Ovary (tissue), 3 donors: ENCODE data around the gene LMX1A.

Experiments used
- CTCF ChIP-seq, 3 donors: fragments of 450-650 bp in 2 of 3; fragments of 200-600 bp in 1 of 3; IDR thresholded peaks; one replicate each; pipeline versions ENCODE4 v1.5.1 to v1.8.0; 2016 to 2022; ENCODE audit warnings: antibody characterized with exemption in 3 of 3, mild to moderate bottlenecking in 1 of 3
- EP300 ChIP-seq: sonication (generic); formaldehyde crosslinking; IDR thresholded peaks from one replicate; pipeline ENCODE4 v1.6.1; 2017; ENCODE audit warnings: antibody characterized with exemption
- POLR2A ChIP-seq: fragments of 450-650 bp; IDR thresholded peaks from one replicate; pipeline ENCODE4 v1.6.1; 2017; ENCODE audit warnings: antibody characterized with exemption, mild to moderate bottlenecking, moderate library complexity
- donor health status: DM: no; HTN: no; CAD: no.

- TF ChIP-seq CTCF (IDR thresholded peaks at IDR 0.05) (no peak), EP300 (no peak), POLR2A (no peak)
These were observed 182.7 kb downstream of the LMX1A start for GRCh38 chr1:165173818-165174217.
